ENCODE measurements around the gene MINDY4.

The MINDY4 gene

DNA sequence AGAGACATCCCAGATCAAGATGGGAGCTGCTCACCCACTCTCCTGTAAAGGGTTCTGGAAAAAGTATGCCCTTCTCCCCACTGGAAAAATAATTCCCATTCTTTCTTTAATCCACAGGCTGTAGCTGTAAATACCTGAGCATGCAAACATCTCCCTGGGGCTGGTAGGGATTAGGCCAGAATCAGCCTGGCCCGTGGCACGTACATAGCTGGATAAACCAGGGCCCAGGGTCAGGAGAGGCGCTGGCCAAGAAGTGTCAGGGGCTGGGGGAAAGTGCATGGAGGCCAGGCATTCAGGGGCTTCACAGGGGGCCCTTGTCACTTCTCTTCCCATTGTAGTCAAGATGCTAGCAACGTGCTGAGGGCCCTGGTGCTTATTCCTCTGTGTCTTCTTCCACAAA is 109.7 kb downstream of the MINDY4 start:
- no peak for DNase-seq

DNA sequence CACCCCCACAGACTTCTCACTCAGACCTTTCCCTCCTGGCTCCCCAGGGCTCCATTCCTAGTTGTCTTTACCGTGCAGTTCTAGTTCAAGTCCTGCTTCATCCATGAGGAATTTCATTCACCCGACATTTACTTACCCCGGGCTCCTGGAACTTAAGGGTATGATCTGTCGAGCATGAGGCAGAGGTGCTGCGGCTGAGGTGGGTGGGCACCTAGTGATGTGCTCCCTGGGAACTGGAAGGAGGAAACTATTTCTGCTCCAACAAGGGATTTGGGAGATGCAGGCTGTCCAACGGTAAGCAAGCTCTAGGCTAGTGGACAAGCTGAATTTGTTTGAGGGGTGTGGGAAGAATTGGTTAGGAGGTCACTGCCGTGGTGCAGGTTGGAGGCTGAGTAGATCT is 110.2 kb downstream of the MINDY4 start:
- DNase-seq, result no peak

DNA sequence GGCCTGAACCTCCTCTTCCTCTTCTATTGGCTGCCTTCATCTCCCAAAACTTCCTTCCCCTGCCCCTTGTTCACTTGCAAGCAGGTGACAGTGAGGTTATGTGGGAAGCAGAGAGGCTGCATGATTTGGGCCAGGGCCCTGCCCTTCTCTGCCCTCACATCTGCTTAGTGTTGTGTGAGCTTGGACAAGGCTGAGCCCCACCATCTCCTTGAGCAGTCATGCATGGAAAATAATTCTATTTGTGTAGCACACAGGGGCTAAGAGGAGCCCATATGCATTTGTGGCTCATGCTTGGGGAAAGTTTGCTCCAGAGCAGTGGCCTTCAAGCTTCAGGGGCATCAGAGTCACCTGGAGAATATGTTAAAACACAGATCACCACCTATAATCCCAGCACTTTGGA is 113.7 kb downstream of the MINDY4 start:
- no peak for DNase-seq

DNA sequence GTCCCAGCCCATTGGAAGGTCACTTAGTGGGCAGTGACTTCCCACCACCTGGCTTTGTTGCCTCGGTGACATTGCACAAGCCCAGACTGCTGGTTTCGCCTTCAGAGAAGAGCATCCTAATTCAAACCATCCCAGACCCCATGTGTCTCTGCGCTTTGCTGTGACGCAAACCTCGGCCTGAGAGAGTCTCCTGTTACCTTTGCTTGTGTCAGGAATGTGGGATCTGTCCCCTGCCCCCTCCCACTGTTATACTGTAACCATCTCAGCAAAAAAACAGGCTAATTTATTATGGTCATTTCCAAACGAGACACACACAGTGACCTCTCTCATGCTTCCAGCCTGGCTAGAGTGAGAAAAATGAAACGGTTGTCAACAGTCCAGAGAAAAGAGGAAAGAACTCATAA is 115.4 kb downstream of the MINDY4 start:
- DNase-seq, result no peak

DNA sequence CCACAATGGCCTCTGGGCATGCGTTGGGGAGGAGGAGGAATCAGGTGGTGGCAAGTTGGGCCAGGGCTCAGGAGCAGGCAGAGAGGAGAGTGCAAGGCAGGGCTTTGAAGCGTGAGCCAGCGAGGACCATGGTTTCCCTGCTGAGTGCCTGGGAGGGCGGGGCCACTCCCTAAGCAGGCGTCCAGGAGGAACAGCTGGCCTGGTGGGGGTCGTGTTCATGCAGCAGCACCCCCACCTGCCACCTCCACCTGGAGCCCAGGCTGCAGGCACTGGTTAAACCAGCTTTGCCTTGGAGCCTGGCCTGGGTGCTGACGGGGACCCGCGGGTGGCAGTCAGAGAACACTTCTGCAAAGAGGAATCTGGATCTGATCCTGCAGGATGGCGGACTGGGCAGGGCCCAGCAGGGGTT is 116.3 kb downstream of the MINDY4 start:
- no peak for DNase-seq

DNA sequence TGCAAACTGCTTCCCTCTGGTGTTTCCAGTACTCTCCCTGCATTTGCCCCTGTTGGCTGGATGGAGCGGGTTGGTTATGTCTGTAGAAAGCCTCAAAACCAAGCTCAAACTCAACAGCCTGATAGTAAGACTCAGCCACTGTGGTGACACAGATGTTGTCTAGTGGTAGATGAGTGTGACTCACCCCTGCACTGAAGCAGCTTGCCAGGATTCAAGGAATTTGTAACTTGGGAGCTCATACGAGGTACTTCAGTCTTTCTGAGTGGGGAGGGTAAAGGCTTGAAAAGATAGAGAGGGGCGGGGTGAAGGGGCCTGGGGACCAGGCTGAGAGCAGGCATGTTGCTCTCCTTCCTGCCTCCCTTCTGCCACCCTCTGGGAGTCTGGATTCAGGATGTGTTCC is 117.5 kb downstream of the MINDY4 start:
- no peak for DNase-seq

DNA sequence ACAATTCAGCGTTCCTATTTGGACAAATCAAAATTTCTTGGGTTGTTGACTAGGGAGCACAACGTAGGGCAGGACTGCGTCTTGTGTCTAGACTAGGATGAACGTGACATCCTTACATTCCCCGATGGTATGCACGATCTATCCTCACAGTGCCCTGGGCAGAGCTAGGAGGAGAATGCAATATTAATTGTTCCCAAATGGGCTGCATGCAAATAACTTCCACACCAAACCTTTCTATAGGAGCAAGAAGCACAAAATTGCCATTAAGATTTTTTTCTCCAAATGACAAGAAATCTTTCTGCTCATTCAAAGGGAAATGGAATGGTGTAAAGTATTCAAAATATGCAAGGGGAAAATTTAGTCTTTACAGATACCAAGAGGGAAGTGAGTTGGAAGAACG is 119.0 kb downstream of the MINDY4 start:
- no peak for DNase-seq

DNA sequence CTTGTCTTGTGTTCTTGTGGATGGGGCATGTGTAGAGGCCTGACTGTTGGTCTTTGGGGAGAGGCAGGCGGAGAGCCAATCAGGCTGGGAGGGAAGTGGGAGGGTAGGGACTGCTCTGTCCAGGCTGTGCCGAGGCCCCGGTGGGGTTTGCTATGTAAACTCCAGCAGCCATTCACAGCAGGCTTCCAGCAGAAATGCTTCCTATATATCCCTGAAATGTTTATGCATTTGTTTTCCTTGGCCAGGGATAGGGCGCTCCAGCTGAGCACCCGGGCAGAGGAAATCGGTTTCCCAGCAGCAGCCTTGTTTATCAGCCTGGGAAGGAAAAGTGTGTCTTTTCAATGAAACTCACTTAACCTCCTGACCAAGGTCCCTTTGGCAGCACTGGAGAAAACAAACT is 122.1 kb downstream of the MINDY4 start:
- DNase-seq, result no peak

DNA sequence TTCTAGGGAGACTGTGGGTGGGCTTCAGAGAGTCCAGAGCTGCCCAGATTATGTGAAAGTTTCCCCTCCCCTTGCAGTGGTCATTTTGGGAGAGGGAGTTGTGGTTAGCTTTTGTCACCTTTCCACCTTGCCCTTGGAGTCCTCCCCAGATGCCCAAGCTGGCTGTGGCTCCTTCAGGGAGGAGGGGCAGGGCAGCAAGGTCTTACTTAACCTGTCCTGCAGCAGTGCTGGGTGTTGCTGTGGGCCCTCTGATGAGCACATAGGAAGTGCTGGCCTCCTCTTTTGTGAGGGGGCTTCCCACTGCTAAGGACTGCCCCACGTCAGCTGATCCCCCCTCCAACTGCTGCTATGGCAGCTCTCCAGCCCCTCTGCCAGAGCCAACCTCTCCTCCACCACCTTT is 122.8 kb downstream of the MINDY4 start:
- DNase-seq, result no peak

DNA sequence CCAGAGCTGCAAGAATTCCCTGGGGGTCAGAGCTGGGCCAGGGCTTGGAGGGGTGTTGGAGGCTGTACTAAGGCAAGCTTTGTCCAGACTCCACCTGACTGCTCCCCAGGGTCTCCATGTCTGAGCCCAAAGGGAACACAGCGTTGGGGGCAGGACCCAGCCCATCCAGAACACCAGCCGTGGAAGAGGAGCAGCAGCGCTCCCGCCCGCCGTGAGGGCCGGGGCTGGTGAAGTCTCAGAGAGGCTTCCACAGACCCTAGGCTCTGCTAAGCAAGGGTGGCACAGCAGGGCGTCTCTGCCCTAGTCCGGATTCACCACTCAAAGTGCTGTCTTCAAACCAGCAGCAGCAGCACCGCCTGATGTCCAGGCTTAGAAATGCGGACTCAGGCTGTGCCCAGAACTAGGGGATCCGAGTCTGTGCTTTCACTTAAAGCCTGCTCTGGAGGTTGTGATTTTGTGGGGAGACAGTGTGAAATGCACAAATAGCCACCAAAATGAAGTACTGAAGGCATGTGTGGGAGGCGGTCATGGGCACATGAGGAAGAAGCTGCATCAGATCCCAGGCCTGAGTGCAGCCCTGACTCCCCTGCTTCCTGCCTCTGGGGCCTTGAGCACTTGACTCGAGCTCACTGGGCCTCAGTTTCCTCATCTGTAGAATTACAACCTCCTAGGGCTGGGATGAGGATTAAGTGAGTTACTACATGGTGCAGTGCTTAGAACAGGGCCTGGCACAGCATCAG is 123.8 kb downstream of the MINDY4 start:
- no peak for DNase-seq

DNA sequence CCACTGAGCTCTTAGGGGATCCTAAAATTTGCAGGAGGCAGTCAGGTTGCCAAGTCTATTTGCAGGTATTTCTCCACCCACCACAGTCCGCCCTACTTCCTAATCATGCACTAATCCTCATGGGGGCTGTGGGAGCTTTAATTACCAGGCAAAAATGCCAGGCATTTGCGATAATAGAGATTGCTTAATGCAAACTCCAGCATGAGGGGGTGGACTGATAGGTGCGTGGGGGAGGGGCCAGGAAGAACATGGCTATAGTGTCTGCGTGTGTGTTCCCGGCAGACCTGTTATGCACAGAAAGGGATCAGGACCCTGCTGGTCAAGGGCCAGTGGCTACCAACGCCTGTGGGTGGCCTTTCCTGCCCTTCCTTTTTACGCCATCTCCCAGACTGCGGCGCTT is 124.8 kb downstream of the MINDY4 start:
- no peak for DNase-seq

DNA sequence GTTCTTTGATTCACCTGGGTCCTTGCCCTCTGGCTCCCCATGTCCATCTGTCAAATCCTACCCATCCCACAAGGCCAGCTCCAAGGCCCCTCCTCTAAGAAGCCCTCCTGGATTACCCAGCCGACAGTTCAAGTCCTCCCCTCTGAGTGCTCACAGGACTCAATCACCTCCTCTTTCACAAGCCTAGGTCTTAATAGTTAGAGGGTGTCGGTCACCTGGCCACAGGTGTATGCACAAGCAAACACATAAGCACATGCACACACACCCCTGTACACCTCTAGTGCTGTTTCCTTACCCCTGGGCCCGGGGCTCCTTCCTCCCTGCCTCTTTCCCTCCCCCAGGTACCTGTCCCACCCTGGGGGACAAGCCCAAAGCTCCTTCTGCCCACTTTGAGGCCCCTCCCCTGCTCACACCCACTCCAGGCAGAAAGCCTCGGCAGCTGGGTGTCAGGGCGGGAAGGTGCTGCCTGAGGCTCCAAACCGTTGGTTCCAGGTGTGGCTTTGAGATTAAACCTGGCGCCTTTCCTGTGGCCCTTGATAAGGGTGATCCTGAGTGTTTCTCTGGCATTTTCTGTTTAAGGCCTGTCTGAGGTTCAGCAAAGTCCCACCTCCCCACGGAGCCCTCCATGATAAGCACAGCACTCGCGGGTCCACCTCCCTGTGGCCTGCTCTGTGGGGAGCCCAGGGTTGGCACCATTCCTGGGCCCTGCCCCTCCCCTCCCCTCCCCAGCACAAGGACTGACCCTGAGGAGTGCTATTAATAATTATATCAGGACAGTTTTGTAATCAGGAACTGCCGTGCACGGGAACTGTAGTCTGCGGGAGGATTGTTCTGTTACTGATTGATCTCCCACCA is 125.8 kb downstream of the MINDY4 start:
- DNase-seq, result no peak

DNA sequence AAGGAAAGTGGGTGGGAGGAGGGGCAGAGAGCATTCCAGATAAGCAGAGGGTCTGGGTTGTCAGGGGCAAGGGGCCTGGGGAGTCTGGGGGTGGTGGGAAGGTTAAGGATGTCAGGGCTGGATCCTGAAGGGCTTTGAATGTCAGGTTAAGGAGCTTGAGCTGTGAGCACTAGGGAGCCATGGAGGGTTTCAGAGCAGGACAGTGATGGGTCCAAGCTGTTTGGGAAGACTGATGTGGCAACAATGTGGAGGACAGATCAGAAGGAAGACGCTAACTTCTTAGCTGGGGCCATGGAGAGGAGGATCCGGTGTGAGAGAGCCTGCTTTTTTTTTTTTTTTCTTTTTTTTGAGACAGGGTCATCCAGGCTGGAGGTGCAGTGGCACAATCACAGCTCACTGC is 126.6 kb downstream of the MINDY4 start:
- no peak for DNase-seq

DNA sequence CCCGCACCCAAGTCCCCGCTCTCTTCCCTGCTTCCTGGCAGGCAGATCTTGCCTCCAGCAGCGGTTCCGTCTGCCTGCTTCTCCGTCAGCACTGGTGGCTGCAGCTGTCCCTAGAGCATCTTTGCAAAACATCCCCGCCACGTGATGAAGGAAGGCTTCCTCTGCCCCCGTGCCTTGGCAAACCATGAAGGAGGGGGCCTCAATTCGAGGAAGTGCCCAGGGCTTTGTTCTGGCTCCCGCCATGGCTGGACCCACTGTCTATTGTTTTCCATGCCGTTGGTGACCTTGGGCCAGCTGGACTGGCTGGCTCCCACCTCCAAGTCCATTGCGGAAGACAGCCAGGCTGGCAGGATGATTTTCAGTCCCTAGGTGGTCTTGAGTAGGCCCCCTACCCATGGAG is 127.2 kb downstream of the MINDY4 start:
- DNase-seq, result no peak

DNA sequence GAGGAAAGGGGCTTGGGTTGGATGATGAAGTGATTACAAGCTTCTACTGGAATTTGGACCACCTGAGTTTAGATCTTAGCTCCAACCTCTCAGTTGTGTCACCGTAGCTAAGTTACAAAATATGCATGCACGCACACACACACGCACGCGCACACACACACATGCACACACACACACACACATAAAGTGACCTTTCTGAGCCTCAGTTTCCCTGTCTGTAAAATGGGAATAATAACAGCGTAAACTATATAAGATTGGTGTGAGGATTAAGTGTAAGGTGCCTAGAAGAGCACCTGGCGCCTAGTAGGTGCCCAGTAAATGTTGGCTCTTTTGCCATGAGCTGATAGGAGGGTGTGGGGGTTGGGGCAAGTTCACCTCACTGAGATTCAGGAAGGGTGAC is 127.8 kb downstream of the MINDY4 start:
- no peak for DNase-seq

DNA sequence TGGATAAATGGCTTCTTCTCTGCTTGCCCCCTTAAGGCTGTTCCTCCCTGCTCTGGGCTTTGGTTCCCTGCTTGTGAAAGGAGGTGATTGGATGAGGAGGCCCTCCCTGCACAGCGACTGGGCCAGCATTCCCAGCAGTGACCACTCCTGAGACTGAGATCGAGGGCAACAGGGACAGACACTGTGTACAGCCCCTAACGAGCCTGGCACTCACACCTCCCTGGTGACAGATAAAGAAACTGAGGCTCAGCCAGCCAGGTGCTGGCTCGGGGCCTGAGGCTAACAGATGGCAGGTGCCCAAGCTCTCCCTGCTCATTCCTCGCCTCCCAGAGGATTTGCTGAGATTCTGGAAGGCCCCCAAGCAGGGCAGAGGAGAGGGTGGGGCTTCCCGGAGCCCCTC is 128.4 kb downstream of the MINDY4 start:
- no peak for DNase-seq

DNA sequence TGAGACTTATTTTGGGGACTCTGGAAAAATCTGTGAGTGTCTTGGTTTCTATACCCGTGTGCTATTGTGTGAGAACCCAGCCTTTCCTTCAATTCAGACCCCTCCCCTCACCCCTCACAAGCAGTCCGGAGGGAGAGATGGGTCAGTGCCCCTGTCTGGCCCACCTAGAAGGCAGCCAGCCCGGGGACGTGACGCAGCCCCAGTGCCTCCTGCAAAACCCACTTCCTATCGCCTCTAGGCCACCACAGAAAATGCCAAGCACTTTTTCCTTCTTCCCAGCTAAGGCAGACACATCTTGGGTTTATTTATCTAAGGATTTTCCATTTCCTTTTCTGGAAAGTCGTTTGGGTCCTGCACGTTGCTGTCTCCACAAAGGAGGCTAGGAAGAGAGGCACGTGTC is 128.8 kb downstream of the MINDY4 start:
- DNase-seq, result no peak

DNA sequence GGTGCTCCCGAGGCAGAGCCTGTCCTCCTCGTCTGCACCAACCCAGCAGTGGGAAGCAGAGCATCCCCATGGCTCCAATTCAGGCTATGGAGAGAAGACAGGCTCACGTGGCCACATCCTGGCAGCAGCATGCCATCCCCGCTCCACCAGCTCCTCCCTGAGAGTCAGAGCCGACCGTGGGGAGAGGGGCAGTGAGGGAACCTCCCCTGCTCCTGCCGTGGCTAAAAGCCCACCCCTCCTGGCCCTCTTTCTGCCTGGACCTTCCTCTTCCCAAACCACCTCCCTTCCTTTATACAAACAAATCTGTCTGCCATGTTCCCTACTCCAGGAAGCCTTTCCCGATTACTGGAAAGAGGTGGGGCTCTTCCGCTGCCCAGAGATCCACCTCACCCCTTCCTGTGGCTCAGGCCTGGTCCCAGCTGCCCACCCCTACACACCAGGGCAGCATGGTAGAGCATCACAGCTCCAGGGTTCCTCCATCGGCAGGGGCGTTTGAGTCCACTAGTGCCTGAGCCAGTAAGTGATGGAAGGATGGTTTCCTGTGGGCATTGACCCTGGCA is 129.7 kb downstream of the MINDY4 start:
- DNase-seq, result no peak

DNA sequence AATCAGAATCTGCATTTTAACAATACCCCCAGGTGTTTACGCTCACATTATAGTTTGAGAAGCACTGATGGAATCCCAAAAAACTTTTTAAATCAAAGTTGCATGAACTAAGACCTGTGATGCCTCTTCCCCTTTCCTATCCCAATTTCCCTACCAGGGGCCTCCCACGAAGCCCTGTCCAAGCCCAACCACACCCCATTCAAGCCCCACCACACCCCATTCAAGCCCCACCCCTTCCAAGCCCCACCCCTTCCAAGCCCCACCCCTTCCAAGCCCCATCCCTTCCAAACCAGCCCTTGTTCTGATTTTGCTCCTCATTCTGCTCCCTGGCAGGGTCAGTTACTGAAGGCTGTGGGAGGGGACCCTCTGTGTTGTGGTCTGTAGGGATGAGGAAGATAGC is 130.6 kb downstream of the MINDY4 start:
- no peak for DNase-seq

DNA sequence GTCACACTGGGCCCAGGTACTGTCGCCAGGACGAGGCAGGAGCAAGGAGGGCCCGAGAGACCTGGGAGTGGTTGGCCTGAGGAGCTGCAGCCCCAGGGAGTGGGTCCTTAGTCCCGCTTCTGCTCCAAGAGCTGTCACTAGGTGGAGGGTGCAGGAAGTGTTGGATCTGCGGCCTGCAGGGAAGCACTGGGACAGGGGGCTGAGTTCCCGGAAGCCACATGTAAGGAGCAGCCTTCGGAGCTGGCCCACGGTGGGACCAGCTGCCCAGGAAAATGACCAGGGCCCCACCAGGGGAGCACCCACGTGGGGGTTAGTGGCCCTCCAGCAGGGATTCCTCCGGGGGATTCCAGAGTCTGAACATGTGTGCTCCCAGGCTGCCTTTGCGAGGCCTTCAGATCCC is 131.2 kb downstream of the MINDY4 start:
- DNase-seq, result no peak

DNA sequence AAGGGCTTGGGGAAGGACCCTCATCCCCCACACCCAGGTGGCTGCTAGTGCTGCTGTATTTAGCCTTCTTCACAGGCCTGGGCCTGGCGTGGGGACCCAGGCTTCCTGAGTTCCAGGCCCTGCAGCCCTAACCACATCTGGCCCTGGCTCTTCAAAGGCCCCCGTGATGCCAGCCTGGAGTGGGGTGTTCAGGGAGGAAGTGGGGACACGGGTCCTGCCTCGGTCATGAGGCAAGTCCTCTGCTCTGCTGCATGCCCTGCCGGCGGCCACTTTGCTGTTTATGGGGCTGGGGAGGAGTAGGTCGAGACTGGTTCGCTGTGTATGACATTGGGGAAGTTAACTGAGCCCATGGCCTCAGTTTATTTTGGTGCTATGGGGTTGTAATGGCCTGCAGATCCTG is 131.9 kb downstream of the MINDY4 start:
- no peak for DNase-seq

DNA sequence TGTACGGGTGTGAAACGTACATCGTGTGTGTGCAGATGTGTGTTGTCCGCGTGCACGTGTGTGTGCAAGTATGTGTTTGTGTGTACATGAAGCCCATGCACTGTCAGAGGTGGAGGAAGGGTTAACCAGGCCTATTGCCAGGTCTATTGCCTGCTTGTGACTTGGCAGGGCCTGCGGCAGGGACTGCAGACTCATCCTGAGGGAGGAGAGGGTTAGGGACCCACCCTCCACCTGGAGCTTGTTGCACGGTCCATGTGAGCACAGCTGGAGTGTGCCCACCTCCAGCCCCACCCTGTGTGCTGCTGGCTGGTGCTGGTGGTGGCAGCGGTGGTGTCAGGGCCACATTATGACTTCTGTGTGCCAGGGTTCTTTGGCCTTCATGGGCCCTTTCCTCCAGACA is 133.3 kb downstream of the MINDY4 start:
- DNase-seq, result no peak

DNA sequence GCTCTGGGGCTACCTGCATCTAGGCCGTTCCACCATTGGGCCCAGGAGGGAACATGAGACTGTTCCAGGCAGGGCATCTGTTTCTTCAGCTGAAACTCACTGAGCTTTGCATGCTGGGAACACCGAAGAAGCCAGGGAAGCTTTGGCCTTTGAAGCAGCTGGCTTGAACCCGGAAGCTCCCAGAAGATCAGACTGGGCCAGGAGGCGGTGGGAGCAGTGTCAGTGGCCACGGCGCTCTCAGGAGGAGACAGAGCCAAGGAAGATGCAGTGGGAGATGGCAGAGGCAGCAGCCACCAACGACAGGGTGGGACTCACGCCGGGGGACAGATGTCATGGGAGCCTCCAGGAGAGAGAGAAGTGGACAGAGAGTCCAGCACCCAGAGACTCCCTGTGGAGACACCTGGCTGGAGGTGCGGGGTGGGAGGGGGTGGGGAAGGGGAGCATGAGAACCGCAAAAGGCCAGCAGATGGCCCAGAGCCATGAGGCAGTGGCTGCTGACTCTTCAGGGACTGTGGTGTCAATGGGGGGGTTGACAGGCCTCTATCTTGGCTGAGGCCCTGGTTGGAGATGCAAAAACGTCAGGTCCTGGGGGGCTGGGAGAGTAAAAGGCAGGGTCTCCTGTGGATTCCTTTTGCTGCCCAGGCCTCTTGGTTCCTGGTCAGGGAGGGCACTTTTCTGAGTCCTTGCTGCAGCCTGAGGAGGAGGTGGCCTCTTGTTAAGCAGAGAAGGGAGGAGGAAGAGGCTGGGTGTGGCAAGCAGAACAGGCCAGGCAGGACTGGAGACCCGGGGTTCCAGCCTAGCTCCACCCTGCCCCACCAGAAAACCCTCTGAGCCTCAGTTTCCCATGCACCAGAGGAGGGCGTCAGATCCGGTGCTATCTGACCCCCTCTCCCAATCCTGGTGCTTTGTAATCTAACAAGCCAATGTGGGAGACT is 134.1 kb downstream of the MINDY4 start:
- no peak for DNase-seq

Data from activated gamma-delta T cell (primary cell).